Lower leg skin (tissue), 4 donors: ENCODE results near the gene RBM44. TPM values are rescaled to one million over a fixed set of nuclear protein-coding genes. Genes with fewer than 3 reads are reported as not detected.

ENCODE experiments used
- DNase-seq, 2 donors: peaks; one replicate each; pipeline ENCODE4 v3.0.0-alpha.2; 2019; ENCODE audit warnings: low spot score in 2 of 2
- H3K4me3 ChIP-seq: fragments of 200-600 bp; sonication (generic); 2 replicates; pipeline ENCODE4 v1.5.1; 2017; ENCODE audit warnings: mild to moderate bottlenecking, low read depth; ENCODE audit not compliant: poor library complexity, severe bottlenecking
- CTCF ChIP-seq, 3 donors: fragments of 450-650 bp; IDR thresholded peaks; one replicate each; pipeline ENCODE4 v1.5.1; 2016; ENCODE audit warnings: antibody characterized with exemption in 3 of 3, mild to moderate bottlenecking in 3 of 3, moderate library complexity in 2 of 3
- POLR2A ChIP-seq, 2 donors: fragments of 450-650 bp; IDR thresholded peaks; one replicate each; pipeline ENCODE4 v1.6.1; 2016 to 2017; ENCODE audit warnings: antibody characterized with exemption in 2 of 2, mild to moderate bottlenecking in 1 of 2, moderate library complexity in 1 of 2
- WGBS, 2 donors: methylation state at CpG; one replicate each; pipeline ENCODE4 v1.1.5; 2018; 5-methylcytosine and 5-hydroxymethylcytosine counted together
- intact Hi-C: fragments of 100-400 bp; cut with DNase I; formaldehyde crosslinking; loops from one replicate; pipeline ENCODE4 v1.15.0; 2023; ENCODE audit warnings: low total_unique reads
- total RNA-seq, 4 donors: library from RNA; depleted of rRNA; stranded (reverse); fragments of >200 nt; gene quantifications; one replicate each; pipeline ENCODE4 v1.1.0, GENCODE V29; 2016

RBM44 gene
- total RNA-seq, 4 donors from 2014 or later, result 0.12 to 0.38 (median 0.23) TPM

GRCh38 chr2:237806334-237806733 lies 7.8 kb downstream of the RBM44 start:
- 58 to 68% methylated on average over 2 of the region's 2 CpGs for WGBS, 2 donors
- intact Hi-C loops, result no loop called here
- no peak overlapping the region for H3K4me3 ChIP-seq
- no peak for DNase-seq
- TF ChIP-seq CTCF (IDR thresholded peaks at IDR 0.05), result no peak

- WGBS, 2 donors, result 84 to 87% methylated on average over 1 of the region's 1 CpG
- no peak for DNase-seq
- no peak overlapping the region for H3K4me3 ChIP-seq
- intact Hi-C loops, result no loop called here
- TF ChIP-seq POLR2A (IDR thresholded peaks at IDR 0.05), result no peak
- TF ChIP-seq CTCF (IDR thresholded peaks at IDR 0.05), result no peak
These were observed 17.1 kb downstream of the RBM44 start for GRCh38 chr2:237815637-237816036.

- TF ChIP-seq POLR2A (IDR thresholded peaks at IDR 0.05) (no peak), CTCF (IDR thresholded peaks at IDR 0.05) (no peak)
- no peak for DNase-seq
- 95% methylated on average over 1 of the region's 1 CpG for WGBS, 2 donors
- intact Hi-C loops, result no loop called here
- H3K4me3 ChIP-seq, result no peak overlapping the region
These were observed 18.0 kb downstream of the RBM44 start for GRCh38 chr2:237816531-237816930.

- TF ChIP-seq POLR2A (IDR thresholded peaks at IDR 0.05) (no peak), CTCF (IDR thresholded peaks at IDR 0.05) (no peak)
- H3K4me3 ChIP-seq, result no peak overlapping the region
- no peak for DNase-seq
- intact Hi-C loops, result no loop called here
- 31 to 36% methylated on average over 5 of the region's 5 CpGs for WGBS, 2 donors
These were observed 19.5 kb downstream of the RBM44 start for GRCh38 chr2:237818066-237818473.

GRCh38 chr2:237819231-237819630 lies 20.7 kb downstream of the RBM44 start:
- 51% methylated on average over 2 of the region's 2 CpGs for WGBS, 2 donors
- H3K4me3 ChIP-seq, result no peak overlapping the region
- intact Hi-C loops, result no loop called here
- DNase-seq, result no peak
- TF ChIP-seq POLR2A (IDR thresholded peaks at IDR 0.05) (no peak), CTCF (IDR thresholded peaks at IDR 0.05) (no peak)

GRCh38 chr2:237820421-237820820 lies 21.8 kb downstream of the RBM44 start:
- WGBS, 2 donors, result 58 to 60% methylated on average over 2 of the region's 2 CpGs
- intact Hi-C loops, result no loop called here
- no peak overlapping the region for H3K4me3 ChIP-seq
- no peak for DNase-seq
- TF ChIP-seq CTCF (IDR thresholded peaks at IDR 0.05) (no peak), POLR2A (IDR thresholded peaks at IDR 0.05) (no peak)
